Measurements from ENCODE around the gene AWAT2.

DNA sequence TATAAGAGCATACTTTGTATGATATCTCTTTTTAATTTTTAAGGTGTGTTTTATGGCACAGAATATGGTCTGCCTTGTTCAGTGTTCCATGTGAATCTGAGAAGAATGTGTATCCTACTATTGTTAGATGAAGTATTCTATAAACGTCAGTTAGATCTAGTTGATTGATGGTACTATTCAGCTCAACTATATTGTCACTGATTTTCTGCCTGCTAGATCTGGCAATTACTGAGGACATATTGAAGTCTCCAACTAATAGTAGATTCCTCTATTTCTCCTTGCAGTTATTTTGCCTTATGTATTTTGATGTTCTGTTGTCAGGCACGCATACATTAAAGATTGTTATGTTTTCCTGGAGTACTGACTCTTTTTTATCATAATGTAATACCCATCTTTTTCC is 39.8 kb downstream of the AWAT2 start:
- TF ChIP-seq CTCF (IDR thresholded peaks at IDR 0.05; ENCODE audit: poor library complexity) (no peak), EZH2 (IDR thresholded peaks at IDR 0.05; ENCODE audit: borderline replicate concordance) (no peak)
